AG09319 (cell line): ENCODE measurements around the gene DHX58.
"Not testable (repeated sequence)": the region's sequence is repeated elsewhere in the genome, so short reads cannot be mapped to it uniquely, and the experiment has no call there.

Source experiments
- DNase-seq: peaks from one replicate; pipeline ENCODE4 v3.0.0-alpha.2; 2010; ENCODE audit warnings: low read depth; ENCODE audit errors: extremely low read depth
- CTCF ChIP-seq: IDR thresholded peaks from 2 replicates; pipeline ENCODE4 v1.5.1; 2011; ENCODE audit warnings: low read depth, mild to moderate bottlenecking, inconsistent platforms, low read length, moderate library complexity

Gene DHX58

GRCh38 chr17:42112552-42113176, at the start of gene DHX58:
DHX58 (minus strand) TSS chr17:42112714; CDS start chr17:42111892, 822 bp downstream.
- DNase-seq, result peak; percentile 62
- no peak for TF ChIP-seq CTCF

- no peak for DNase-seq
These were observed 48.0 kb upstream of the DHX58 start for GRCh38 chr17:42160531-42160910.

DNA sequence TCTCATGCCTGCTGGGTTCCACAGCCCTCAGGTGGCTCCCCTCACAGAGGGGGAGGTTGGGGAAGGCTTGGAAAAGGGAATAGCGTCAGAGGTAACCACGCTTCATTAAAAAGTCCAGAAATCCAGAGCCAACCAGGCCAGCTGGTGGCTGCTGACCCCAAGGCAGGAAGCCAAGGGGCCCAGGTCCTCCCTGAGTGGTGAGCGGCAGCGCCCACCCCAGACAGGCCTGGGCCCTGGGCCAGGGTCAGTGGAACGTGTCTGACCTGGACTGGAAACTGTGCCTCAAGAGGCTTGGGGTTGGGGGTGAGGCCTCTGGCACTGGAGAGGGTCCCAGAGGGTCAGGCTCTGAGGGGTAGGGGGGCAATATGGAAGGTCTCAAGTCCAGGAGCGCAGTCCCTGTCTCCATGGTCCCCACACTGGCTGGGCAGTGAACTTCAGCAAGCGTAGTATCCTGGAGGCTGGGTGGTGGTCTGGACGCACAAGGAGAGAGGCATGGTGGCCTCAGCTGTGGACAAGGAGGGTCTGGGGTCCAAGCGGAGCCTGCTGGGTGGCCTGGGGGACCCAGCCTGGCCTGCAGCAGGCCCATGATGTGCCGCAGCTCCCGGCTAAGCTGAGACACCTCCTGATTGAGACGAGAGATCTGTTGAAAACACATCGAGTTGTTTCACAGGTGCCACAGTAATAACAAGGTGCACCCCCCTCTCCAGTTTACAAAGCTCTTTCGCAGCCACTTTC, 47.4 kb upstream of the DHX58 start:
- no peak for TF ChIP-seq CTCF
- no peak for DNase-seq

More at GRCh38 chr17:42160531-42160910, 48.0 kb upstream of the DHX58 start:
- no peak for TF ChIP-seq CTCF

- no peak for DNase-seq
- no peak for TF ChIP-seq CTCF
These were observed 43.1 kb upstream of the DHX58 start for GRCh38 chr17:42155614-42156045.

DNA sequence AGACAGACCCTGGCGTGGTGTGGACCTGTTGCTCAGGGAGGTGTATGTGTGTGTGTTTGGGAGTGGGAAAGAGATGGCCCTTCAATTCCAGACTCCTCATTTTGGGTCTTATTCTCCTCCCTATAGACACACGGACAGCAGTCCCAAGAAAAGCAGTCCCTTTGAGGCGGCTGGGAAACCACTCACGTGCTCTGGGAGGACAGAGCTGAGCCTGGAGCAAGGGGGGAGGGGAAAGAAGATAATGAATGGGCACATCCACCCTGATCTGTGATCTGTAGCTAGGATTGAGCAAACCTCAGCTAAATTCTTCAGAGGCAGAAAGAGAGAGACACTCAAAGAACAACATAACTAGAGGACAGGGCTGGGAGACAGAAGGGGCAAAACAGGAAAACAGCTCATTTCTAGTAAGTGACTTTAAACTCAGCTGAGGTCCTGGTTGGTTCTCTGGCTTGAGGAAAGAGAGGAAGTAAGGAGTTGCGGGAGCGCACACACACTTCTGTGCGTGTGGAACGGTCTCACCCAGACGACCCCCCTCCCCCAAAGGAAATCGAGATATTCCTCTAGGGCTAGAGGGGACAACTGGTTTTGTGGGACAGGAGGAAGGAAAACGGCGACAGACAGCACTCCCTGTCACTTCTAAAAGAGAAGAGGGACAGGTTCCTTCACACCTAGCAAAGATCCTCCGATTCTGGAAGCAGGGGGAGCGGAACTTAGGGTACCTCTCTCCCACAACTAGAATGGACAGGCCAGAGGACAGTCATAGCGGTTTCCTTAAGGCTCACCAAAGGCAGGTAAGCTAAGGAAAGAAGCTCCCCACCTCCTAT, 41.6 kb upstream of the DHX58 start:
- no peak for TF ChIP-seq CTCF
- no peak for DNase-seq

GRCh38 chr17:42146911-42147607, 34.5 kb upstream of the DHX58 start:
- no peak for DNase-seq
- TF ChIP-seq CTCF, result no peak

DNA sequence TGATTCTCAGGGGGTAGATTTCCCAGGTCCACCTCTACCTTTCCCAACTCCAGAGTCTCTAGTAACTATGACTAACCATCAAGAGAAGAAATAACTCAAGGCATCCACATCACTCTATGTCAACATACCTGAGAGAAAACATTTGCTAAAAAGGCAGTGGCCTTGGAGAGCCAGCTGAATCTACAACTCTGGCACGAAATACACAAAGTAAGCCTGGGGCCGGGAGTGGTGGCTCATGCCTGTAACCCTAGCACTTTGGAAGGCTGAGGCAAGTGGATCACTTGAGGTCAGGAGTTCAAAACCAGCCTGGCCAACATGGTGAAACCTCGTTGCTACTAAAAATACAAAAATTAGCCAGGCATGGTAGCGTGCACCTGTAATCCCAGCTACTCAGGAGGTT, 30.6 kb upstream of the DHX58 start:
- DNase-seq, result not testable (repeated sequence)
